Measurements from ENCODE around the gene DLG2.

Gene DLG2

GRCh38 chr11:84886344-84886743 lies 740.8 kb downstream of the DLG2 start:
- no peaks in the 10 kb centered on the region for H3K9me3 ChIP-seq (replicated peaks; ENCODE audit: low read length)

GRCh38 chr11:84884836-84885235 lies 742.3 kb downstream of the DLG2 start:
- Histone ChIP-seq H3K36me3 (ENCODE audit: insufficient read depth, low read length) (no peaks in the 10 kb centered on the region), H3K9ac (ENCODE audit: low read depth, low read length) (no peak overlapping the region), H3K4me1 (ENCODE audit: control insufficient read depth, insufficient read depth, low read length) (no peaks in the 10 kb centered on the region), H3K9me3 (replicated peaks; ENCODE audit: low read length) (no peaks in the 10 kb centered on the region), H3K4me2 (ENCODE audit: low read length) (no peak overlapping the region), H3K4me3 (ENCODE audit: low read length) (no peak overlapping the region), H3K27me3 (ENCODE audit: control insufficient read depth, insufficient read depth, low read length) (no peaks in the 10 kb centered on the region)

More at GRCh38 chr11:84886344-84886743, 740.8 kb downstream of the DLG2 start:
- no peak overlapping the region for H3K9ac ChIP-seq (ENCODE audit: low read depth, low read length)
- H3K27me3 ChIP-seq (ENCODE audit: control insufficient read depth, insufficient read depth, low read length), result no peaks in the 10 kb centered on the region
- H3K4me3 ChIP-seq (ENCODE audit: low read length), result no peak overlapping the region
- H3K4me1 ChIP-seq (ENCODE audit: control insufficient read depth, insufficient read depth, low read length), result no peaks in the 10 kb centered on the region
- H3K4me2 ChIP-seq (ENCODE audit: low read length), result no peak overlapping the region
- no peaks in the 10 kb centered on the region for H3K36me3 ChIP-seq (ENCODE audit: insufficient read depth, low read length)

- no peak overlapping the region for H3K9ac ChIP-seq (ENCODE audit: low read depth, low read length)
- no peak overlapping the region for H3K4me3 ChIP-seq (ENCODE audit: low read length)
- H3K27me3 ChIP-seq (ENCODE audit: control insufficient read depth, insufficient read depth, low read length), result no peaks in the 10 kb centered on the region
- no peaks in the 10 kb centered on the region for H3K9me3 ChIP-seq (replicated peaks; ENCODE audit: low read length)
- H3K36me3 ChIP-seq (ENCODE audit: insufficient read depth, low read length), result no peaks in the 10 kb centered on the region
- no peak overlapping the region for H3K4me2 ChIP-seq (ENCODE audit: low read length)
- no peaks in the 10 kb centered on the region for H3K4me1 ChIP-seq (ENCODE audit: control insufficient read depth, insufficient read depth, low read length)
Observed at GRCh38 chr11:84882056-84882455, 745.1 kb downstream of the DLG2 start.

DNA sequence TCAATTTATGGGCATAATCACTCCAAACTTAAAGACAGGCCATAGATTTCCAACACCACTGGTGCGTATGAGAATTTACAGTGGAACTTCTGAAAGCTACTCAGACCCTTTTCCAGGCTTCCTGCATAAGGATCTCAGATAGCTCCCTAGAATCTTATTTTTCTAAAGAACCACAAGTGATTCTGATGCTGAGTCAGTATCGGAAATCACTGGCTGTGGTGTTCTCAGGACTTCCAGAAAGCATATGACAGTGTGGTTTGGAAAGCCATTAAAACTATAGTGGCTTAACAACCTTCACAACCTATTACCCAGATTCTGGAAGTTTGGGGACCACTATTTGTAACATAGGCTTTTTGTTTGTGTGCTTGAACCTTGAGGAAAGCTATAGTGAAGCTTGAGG lies 756.0 kb downstream of the DLG2 start:
- Histone ChIP-seq H3K9ac (ENCODE audit: low read depth, low read length) (no peak overlapping the region), H3K36me3 (ENCODE audit: insufficient read depth, low read length) (no peaks in the 10 kb centered on the region), H3K27me3 (ENCODE audit: control insufficient read depth, insufficient read depth, low read length) (no peaks in the 10 kb centered on the region), H3K9me3 (replicated peaks; ENCODE audit: low read length) (no peaks in the 10 kb centered on the region), H3K4me1 (ENCODE audit: control insufficient read depth, insufficient read depth, low read length) (peaks cover 3% of the 10 kb centered on the region), H3K4me2 (ENCODE audit: low read length) (no peak overlapping the region), H3K4me3 (ENCODE audit: low read length) (no peak overlapping the region)

DNA sequence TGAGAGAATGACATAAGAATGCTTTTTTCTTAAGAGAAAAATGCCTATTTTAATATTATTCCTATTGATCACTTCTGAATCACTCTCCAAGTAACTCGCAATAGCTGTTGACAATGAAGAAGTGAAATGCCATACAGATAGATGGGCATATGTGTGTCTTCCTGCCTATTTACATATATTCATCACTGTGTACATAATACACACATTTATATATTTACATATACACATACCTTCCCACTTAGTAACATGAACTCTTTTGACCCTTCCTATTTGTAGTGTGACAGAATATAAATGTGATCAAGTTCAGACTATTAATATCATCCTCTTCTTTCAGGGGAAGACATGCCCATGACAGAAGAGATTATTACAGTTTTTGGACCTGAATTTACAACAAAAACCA lies 756.7 kb downstream of the DLG2 start:
- no peak overlapping the region for H3K4me3 ChIP-seq (ENCODE audit: low read length)
- H3K27me3 ChIP-seq (ENCODE audit: control insufficient read depth, insufficient read depth, low read length), result no peaks in the 10 kb centered on the region
- H3K4me2 ChIP-seq (ENCODE audit: low read length), result no peak overlapping the region

DNA sequence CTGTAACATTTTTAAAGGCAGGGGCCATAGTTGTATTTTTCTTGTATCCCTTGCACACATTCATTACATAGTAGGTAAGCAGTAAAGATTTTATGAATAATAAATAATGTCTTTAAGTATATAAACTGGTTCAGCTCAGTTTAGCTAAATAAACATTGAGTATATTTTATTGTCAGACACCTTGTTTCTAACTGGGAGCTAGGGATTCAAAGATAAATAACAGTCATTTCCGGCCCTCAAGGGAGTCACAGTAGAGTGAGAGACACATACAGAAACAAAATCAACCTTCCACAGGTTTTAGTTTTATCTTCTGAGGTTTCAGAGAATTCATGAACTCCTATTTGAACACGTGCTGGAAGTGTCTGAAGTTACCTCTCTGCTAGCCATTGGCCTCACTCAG lies 760.2 kb downstream of the DLG2 start:
- H3K9ac ChIP-seq (ENCODE audit: low read depth, low read length), result no peak overlapping the region
- H3K9me3 ChIP-seq (replicated peaks; ENCODE audit: low read length), result no peaks in the 10 kb centered on the region
- no peaks in the 10 kb centered on the region for H3K27me3 ChIP-seq (ENCODE audit: control insufficient read depth, insufficient read depth, low read length)
- H3K4me3 ChIP-seq (ENCODE audit: low read length), result no peak overlapping the region
- H3K4me2 ChIP-seq (ENCODE audit: low read length), result no peak overlapping the region
- peaks cover 15% of the 10 kb centered on the region for H3K4me1 ChIP-seq (ENCODE audit: control insufficient read depth, insufficient read depth, low read length)
- no peaks in the 10 kb centered on the region for H3K36me3 ChIP-seq (ENCODE audit: insufficient read depth, low read length)

More for the DNA sequence above, 756.7 kb downstream of the DLG2 start:
- Histone ChIP-seq H3K9me3 (replicated peaks; ENCODE audit: low read length) (no peaks in the 10 kb centered on the region), H3K4me1 (ENCODE audit: control insufficient read depth, insufficient read depth, low read length) (peaks cover 9% of the 10 kb centered on the region), H3K9ac (ENCODE audit: low read depth, low read length) (no peak overlapping the region), H3K36me3 (ENCODE audit: insufficient read depth, low read length) (no peaks in the 10 kb centered on the region)

DNA sequence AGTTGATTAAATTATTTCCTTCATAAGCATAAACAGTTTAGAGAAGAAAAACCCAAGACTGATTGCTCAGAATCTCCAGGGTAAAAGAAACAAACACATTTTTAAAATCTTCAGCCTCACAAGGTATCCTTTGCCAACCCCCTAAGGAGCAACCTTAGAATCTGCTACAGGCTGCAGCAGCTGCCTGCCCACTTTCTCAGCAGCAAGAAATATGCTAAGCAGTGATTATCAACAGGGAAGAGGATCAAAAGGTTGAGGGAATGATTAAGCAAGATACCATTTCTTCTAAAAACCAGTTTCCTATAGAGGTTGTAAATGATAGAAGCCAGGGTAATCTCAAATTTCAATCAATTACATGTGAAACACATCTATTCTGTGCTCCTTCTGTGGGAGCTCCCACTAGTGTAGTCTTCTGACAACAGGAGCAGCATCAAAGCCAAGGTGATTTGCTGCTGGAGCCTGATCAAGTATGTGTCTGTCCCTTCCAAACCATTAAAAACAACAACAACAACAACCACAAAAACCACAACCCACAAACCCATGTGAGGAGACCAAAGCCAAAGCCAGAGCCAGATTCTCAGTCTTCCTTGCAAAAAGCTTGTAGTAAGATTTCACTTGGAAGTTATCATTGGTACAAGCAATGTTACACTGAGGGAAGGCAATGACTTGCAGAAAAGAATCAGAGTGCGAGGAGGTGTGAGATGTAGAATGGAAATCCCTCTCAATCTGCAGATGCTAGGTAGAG lies 761.2 kb downstream of the DLG2 start:
- no peak overlapping the region for H3K4me2 ChIP-seq (ENCODE audit: low read length)
- no peak overlapping the region for H3K4me3 ChIP-seq (ENCODE audit: low read length)
- no peaks in the 10 kb centered on the region for H3K27me3 ChIP-seq (ENCODE audit: control insufficient read depth, insufficient read depth, low read length)
- peaks cover 15% of the 10 kb centered on the region for H3K4me1 ChIP-seq (ENCODE audit: control insufficient read depth, insufficient read depth, low read length)
- H3K9ac ChIP-seq (ENCODE audit: low read depth, low read length), result no peak overlapping the region
- no peaks in the 10 kb centered on the region for H3K36me3 ChIP-seq (ENCODE audit: insufficient read depth, low read length)
- no peaks in the 10 kb centered on the region for H3K9me3 ChIP-seq (replicated peaks; ENCODE audit: low read length)

DNA sequence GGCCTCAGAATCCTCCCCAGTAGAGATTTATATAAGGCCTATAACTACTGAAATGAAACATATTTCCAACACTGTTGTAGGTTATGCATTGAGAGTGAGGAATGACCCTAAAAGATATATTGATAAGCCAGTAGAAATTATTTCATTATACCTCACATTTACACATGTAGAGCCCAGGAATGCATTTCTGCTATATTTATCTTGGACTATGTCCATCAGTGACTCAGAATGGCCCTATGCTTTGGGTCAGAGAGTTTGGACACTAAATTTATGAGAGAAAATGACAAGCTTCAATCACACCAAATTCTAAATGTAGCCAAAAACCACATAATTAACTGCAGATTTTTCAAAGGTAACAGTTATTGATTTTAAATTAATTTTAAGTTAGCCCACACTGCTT lies 761.9 kb downstream of the DLG2 start:
- H3K9me3 ChIP-seq (replicated peaks; ENCODE audit: low read length), result no peaks in the 10 kb centered on the region
- no peak overlapping the region for H3K9ac ChIP-seq (ENCODE audit: low read depth, low read length)
- no peak overlapping the region for H3K4me3 ChIP-seq (ENCODE audit: low read length)
- H3K4me1 ChIP-seq (ENCODE audit: control insufficient read depth, insufficient read depth, low read length), result peaks cover 15% of the 10 kb centered on the region
- no peaks in the 10 kb centered on the region for H3K36me3 ChIP-seq (ENCODE audit: insufficient read depth, low read length)
- H3K4me2 ChIP-seq (ENCODE audit: low read length), result no peak overlapping the region
- H3K27me3 ChIP-seq (ENCODE audit: control insufficient read depth, insufficient read depth, low read length), result no peaks in the 10 kb centered on the region

- Histone ChIP-seq H3K27me3 (ENCODE audit: control insufficient read depth, insufficient read depth, low read length) (no peaks in the 10 kb centered on the region), H3K36me3 (ENCODE audit: insufficient read depth, low read length) (no peaks in the 10 kb centered on the region), H3K4me3 (ENCODE audit: low read length) (no peak overlapping the region), H3K4me1 (ENCODE audit: control insufficient read depth, insufficient read depth, low read length) (peaks cover 23% of the 10 kb centered on the region), H3K9me3 (replicated peaks; ENCODE audit: low read length) (no peaks in the 10 kb centered on the region), H3K4me2 (ENCODE audit: low read length) (no peak overlapping the region), H3K9ac (ENCODE audit: low read depth, low read length) (no peak overlapping the region)
Observed at GRCh38 chr11:84857746-84858145, 769.4 kb downstream of the DLG2 start.

- no peaks in the 10 kb centered on the region for H3K9me3 ChIP-seq (replicated peaks; ENCODE audit: low read length)
- peak overlapping the region; percentile 11 for H3K4me3 ChIP-seq (ENCODE audit: low read length)
- H3K36me3 ChIP-seq (ENCODE audit: insufficient read depth, low read length), result no peaks in the 10 kb centered on the region
- peaks cover 23% of the 10 kb centered on the region for H3K4me1 ChIP-seq (ENCODE audit: control insufficient read depth, insufficient read depth, low read length)
- peak overlapping the region; percentile 1 for H3K9ac ChIP-seq (ENCODE audit: low read depth, low read length)
- no peaks in the 10 kb centered on the region for H3K27me3 ChIP-seq (ENCODE audit: control insufficient read depth, insufficient read depth, low read length)
- H3K4me2 ChIP-seq (ENCODE audit: low read length), result peak overlapping the region; percentile 46
Observed at GRCh38 chr11:84855508-84856245, 771.5 kb downstream of the DLG2 start.

GRCh38 chr11:84854498-84854880 lies 772.7 kb downstream of the DLG2 start:
- no peaks in the 10 kb centered on the region for H3K36me3 ChIP-seq (ENCODE audit: insufficient read depth, low read length)
- H3K4me2 ChIP-seq (ENCODE audit: low read length), result no peak overlapping the region
- H3K4me3 ChIP-seq (ENCODE audit: low read length), result no peak overlapping the region
- H3K9ac ChIP-seq (ENCODE audit: low read depth, low read length), result no peak overlapping the region
- H3K27me3 ChIP-seq (ENCODE audit: control insufficient read depth, insufficient read depth, low read length), result no peaks in the 10 kb centered on the region
- H3K9me3 ChIP-seq (replicated peaks; ENCODE audit: low read length), result no peaks in the 10 kb centered on the region
- peaks cover 23% of the 10 kb centered on the region for H3K4me1 ChIP-seq (ENCODE audit: control insufficient read depth, insufficient read depth, low read length)

Measured in skeletal muscle satellite cell (primary cell).